Choroid plexus epithelial cell (primary cell): ENCODE results near the gene AKT1.

Source experiments
- DNase-seq: peaks from one replicate; pipeline ENCODE4 v3.0.0-alpha.2; 2010; ENCODE audit warnings: low read depth
- H3K4me3 ChIP-seq: 2 replicates; pipeline ENCODE4 v1.5.1; 2011; ENCODE audit warnings: low read depth, mild to moderate bottlenecking, control low read depth, low read length, moderate library complexity
- TF ChIP-seq, protein P1 (sequence below): conservative IDR thresholded peaks from 2 replicates; pipeline ENCODE4 v1.5.1; 2011; ENCODE audit warnings: low read depth, mild to moderate bottlenecking, control low read depth, inconsistent platforms, low read length, moderate library complexity

AKT1 gene

DNA sequence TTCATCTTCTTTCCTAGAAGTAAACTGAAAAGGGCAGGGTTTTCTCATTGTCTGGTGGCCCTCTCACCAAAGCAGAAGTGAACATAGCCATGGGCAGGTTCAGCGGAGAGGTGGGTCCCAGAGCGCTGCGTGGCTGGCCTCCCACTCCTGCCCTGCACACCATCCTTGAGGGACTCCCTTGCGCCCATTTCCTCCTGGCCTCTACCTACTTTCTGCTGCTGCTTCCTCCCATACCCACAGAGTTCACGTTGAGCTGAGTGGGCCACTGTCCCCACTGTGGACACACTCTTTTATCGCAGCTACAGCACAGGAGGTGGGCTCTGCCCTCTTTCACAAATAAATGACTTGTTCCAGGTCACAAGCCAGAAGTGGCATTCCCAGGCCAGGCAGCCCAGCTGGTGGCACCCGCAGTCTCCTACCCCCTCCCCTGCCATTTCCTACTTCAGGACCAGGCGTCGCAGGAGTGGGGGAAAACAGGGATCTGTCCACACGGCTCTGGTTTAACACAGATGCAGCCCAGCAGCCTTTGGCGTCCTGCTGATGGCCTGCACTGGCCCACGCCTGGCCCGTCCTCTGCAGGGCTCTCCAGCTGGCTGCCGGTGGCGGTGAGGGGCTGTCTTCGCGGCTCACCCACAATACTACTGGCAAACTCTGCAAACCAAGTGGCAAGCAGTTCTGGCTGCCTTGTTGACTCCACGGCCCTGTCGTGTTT is 37.7 kb downstream of the AKT1 start:
- no peak overlapping the region for H3K4me3 ChIP-seq
- TF ChIP-seq, protein P1, sequence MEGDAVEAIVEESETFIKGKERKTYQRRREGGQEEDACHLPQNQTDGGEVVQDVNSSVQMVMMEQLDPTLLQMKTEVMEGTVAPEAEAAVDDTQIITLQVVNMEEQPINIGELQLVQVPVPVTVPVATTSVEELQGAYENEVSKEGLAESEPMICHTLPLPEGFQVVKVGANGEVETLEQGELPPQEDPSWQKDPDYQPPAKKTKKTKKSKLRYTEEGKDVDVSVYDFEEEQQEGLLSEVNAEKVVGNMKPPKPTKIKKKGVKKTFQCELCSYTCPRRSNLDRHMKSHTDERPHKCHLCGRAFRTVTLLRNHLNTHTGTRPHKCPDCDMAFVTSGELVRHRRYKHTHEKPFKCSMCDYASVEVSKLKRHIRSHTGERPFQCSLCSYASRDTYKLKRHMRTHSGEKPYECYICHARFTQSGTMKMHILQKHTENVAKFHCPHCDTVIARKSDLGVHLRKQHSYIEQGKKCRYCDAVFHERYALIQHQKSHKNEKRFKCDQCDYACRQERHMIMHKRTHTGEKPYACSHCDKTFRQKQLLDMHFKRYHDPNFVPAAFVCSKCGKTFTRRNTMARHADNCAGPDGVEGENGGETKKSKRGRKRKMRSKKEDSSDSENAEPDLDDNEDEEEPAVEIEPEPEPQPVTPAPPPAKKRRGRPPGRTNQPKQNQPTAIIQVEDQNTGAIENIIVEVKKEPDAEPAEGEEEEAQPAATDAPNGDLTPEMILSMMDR = no peak
- no peak for DNase-seq

DNA sequence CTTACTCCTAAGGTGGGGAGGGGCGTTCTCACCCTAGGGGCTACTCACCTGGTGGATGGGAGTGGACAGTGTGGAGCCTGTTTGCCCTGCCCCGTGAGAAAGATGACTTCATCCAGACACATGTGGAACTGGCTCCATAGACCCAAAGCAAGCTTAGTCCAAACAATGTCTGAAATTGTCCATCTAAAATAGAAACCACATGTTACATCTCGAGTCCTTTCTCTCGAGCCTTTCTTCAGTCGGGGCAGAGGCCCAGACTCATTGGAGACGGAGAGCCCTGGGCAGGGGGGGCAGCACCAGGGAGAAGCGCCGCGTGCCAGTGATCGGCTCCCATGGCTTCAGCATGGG is 38.3 kb downstream of the AKT1 start:
- DNase-seq = no peak
- TF ChIP-seq, protein P1 = no peak
- no peak overlapping the region for H3K4me3 ChIP-seq

DNA sequence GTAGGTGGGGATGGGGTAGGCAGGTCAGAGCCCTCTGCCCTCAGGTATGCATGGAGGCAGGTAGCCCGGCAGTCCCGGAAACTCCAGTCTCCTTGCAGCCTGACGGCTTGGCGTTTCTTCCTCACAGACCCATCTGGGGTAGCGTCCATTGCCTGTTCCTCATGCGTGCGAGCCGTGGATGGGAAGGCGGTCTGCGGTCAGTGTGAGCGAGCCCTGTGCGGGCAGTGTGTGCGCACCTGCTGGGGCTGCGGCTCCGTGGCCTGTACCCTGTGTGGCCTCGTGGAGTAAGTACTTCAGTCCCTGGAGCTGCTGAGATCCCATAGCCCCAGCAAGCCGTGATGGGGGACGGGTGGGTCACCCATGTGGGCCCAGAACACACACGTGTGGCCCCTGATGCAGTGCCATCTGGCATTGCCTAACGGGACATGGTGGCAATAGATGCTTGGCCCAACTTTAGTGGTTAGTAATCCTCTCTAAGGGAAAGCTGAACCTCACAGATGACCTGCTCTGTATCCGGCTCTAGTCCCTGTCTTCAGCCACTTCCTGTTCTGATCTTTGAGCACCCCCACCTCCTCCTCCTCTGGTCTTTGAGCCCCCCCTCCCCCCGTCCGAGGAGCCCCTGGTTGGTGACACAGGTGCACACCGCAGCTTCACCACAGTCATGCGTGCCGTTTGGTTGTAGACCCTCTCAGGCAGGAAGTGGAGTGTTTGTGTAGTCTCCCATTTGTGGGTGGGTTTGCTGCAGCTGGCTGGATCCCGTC is 38.9 kb downstream of the AKT1 start:
- no peak for DNase-seq
- TF ChIP-seq, protein P1 = no peak
- no peak overlapping the region for H3K4me3 ChIP-seq

DNA sequence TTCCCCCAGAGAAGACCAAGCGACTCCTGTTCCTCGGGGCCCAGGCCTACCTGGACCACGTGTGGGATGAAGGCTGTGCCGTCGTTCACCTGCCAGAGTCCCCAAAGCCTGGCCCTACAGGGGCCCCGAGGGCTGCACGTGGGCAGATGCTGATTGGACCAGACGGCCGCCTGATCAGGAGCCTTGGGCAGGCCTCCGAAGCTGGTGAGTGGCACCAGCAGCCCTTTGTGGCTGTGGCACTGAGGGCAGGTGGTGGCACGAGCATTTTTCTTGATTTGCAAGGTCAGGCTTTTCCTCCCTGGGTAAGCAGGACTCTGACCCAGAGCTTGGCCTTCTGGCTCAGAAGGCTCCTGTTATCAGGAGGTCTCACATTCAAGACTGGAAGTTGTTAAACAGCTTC is 39.9 kb downstream of the AKT1 start:
- no peak overlapping the region for H3K4me3 ChIP-seq
- TF ChIP-seq, protein P1 = no peak
- DNase-seq = no peak

- peak overlapping the region; percentile 99 for H3K4me3 ChIP-seq
- DNase-seq = no peak
- TF ChIP-seq, protein P1 = no peak
Measured at GRCh38 chr14:104754213-104754851, 41.2 kb downstream of the AKT1 start.

DNA sequence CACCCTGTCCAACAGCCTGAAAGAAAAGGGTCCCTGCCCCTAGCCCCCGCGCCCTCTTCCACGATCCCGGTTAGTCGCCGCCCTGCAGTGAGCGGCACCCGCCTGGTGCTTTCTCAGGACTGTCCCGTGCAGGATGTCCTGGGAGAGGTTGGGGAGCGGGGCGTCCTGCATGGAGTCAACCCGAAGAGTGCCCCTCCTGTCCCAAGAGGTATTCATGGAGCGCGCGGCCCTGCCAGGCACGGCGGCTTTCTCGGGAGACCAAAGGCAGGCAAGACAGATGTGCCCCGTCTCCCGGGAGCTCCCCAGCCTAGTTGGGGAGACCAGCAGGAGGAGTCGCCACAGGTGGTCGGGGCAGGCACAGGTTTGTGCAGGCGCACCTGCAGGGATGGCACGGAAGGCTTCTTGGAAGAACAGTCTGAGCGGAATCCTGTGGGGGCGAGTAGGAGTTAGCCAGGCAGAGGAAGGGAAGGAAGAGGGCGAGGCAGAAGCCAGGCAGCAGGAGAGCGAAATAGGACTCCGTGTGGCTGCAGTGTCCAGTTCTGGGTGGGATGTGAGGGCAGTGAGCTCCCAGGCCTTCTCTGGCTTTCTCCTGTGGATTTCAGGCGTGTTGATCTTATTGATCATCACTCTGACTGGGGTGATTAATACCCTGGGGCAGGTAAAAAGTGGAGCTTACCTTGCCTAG is 41.9 kb downstream of the AKT1 start:
- DNase-seq = peak; percentile 22
- H3K4me3 ChIP-seq = peak overlapping the region; percentile 99
- TF ChIP-seq, protein P1 = no peak
